Panc1 (cell line): ENCODE measurements around the gene AFF2. TPM values are rescaled to one million over a fixed set of nuclear protein-coding genes. Genes with fewer than 3 reads are reported as not detected.

Source experiments
- ATAC-seq: fragments of 200-7000 bp; cut with Tn5 transposase; 2 replicates; pipeline ENCODE4 v1.9.1; 2020; ENCODE audit warnings: mild to moderate bottlenecking, moderate library complexity
- BruUV-seq: library from RNA; stranded (reverse); fragments of 400-500 nt; replicated peaks from 2 replicates; lab custom pipeline; 2021; lab: Mats Ljungman, UMichigan
- CTCF ChIA-PET: fragments of 300-600 bp; sonication (Branson Sonifier 250); formaldehyde crosslinking; loops from one replicate; lab custom pipeline; 2022; ENCODE audit warnings: antibody characterized with exemption; lab: Charles Lee
- POLR2A ChIA-PET: fragments of 300-600 bp; sonication (Branson Sonifier 250); formaldehyde crosslinking; loops from one replicate; lab custom pipeline; 2022; ENCODE audit warnings: antibody characterized with exemption; lab: Charles Lee
- DNase-seq: peaks from one replicate; pipeline ENCODE4 v3.0.0-alpha.2; 2010; ENCODE audit warnings: low read depth, low spot score
- H3K27ac ChIP-seq: 2 replicates; pipeline ENCODE4 v1.5.1; 2011; ENCODE audit warnings: mild to moderate bottlenecking, low read length, inconsistent platforms
- H3K27me3 ChIP-seq: fragments of 200-500 bp; sonication (Bioruptor generic); 2 replicates; pipeline ENCODE4 v1.6.0; 2014; ENCODE audit warnings: low read length, inconsistent platforms; ENCODE audit not compliant: control insufficient read depth, insufficient read depth
- H3K36me3 ChIP-seq: fragments of 200-500 bp; sonication (Bioruptor generic); 2 replicates; pipeline ENCODE4 v1.5.1; 2014; ENCODE audit warnings: inconsistent platforms, mild to moderate bottlenecking, low read length, moderate library complexity; ENCODE audit not compliant: control insufficient read depth, insufficient read depth
- H3K4me1 ChIP-seq: 2 replicates; pipeline ENCODE4 v1.5.1; 2011; ENCODE audit warnings: inconsistent platforms, mild to moderate bottlenecking, low read length, moderate library complexity; ENCODE audit not compliant: control insufficient read depth, insufficient read depth
- H3K4me3 ChIP-seq, 2 experiments: 2 replicates each; pipeline ENCODE4 v1.5.1; 2011 to 2012; ENCODE audit warnings: low read depth in 2 of 2, low read length in 2 of 2, mild to moderate bottlenecking in 2 of 2, inconsistent platforms in 1 of 2, moderate library complexity in 1 of 2
- H3K9me3 ChIP-seq: fragments of 200-500 bp; sonication (Bioruptor generic); 2 replicates; pipeline ENCODE4 v1.5.1; 2014; ENCODE audit warnings: low read depth, mild to moderate bottlenecking, inconsistent platforms, low read length, moderate library complexity; ENCODE audit not compliant: control insufficient read depth, insufficient read depth
- CTCF ChIP-seq: fragments of 450-650 bp; IDR thresholded peaks from 2 replicates; pipeline ENCODE4 v1.5.1; 2017; ENCODE audit warnings: mild to moderate bottlenecking
- POLR2AphosphoS5 ChIP-seq: IDR thresholded peaks from 2 replicates; pipeline ENCODE4 v1.6.1; 2012; ENCODE audit warnings: mild to moderate bottlenecking, low read depth, low read length, moderate library complexity
- REST ChIP-seq, 2 experiments: IDR thresholded peaks; 2 replicates each; pipeline ENCODE4 v1.6.1; 2011 to 2012; ENCODE audit warnings: low read depth in 2 of 2, control low read depth in 1 of 2, low read length in 1 of 2, mild to moderate bottlenecking in 1 of 2, moderate library complexity in 1 of 2; ENCODE audit not compliant: insufficient read depth in 1 of 2
- SIN3A ChIP-seq: IDR thresholded peaks from 2 replicates; pipeline ENCODE4 v1.6.1; 2012; ENCODE audit warnings: low read depth, mild to moderate bottlenecking, low read length, moderate library complexity, borderline replicate concordance; ENCODE audit not compliant: insufficient read depth
- TCF7L2 ChIP-seq: IDR thresholded peaks from 2 replicates; pipeline ENCODE4 v1.6.1; 2011; ENCODE audit warnings: mild to moderate bottlenecking, low read depth, low read length, inconsistent platforms
- in situ Hi-C: cut with HindIII; loops from 2 replicates; pipeline ENCODE4 v1.10.0; 2016; ENCODE audit warnings: low sequenced_read_pairs, low pct_unique_long_range_greater_than_20kb
- intact Hi-C: fragments of 100-400 bp; cut with micrococcal nuclease; formaldehyde crosslinking; loops from one replicate; pipeline ENCODE4 v1.10.0; 2022; ENCODE audit not compliant: unreplicated experiment
- total RNA-seq: library from RNA; stranded (reverse); gene quantifications from one replicate; pipeline ENCODE4 v1.2.1, GENCODE V29; 2021; ENCODE audit not compliant: unreplicated experiment

Gene AFF2
- total RNA-seq, 1 experiment from 2014 or later: 0.05 TPM

GRCh38 chrX:148672517-148672916 is 172.1 kb downstream of the AFF2 start:
- intact Hi-C loops: no loop called here
- in situ Hi-C loops: no loop called here
- no peaks in the 10 kb centered on the region for H3K4me1 ChIP-seq
- BruUV-seq: no TSS peak
- TF ChIP-seq SIN3A: no peak
- TF ChIP-seq TCF7L2: no peak
- TF ChIP-seq CTCF: no peak
- TF ChIP-seq REST (IDR thresholded peaks at IDR 0.05; ENCODE audit: insufficient read depth in 1 of 2, low read depth in 2 of 2, low read length in 1 of 2): no peak
- no peak for TF ChIP-seq POLR2AphosphoS5
- ATAC-seq (no peak), DNase-seq (no peak)
- no peaks in the 10 kb centered on the region for H3K36me3 ChIP-seq
- CTCF ChIA-PET: no interaction called here
- no peak overlapping the region for H3K27ac ChIP-seq
- no peaks in the 10 kb centered on the region for H3K27me3 ChIP-seq
- H3K9me3 ChIP-seq: no peaks in the 10 kb centered on the region
- no peak overlapping the region for H3K4me3 ChIP-seq
- POLR2A ChIA-PET: no interaction called here

GRCh38 chrX:148681605-148682004 is 181.2 kb downstream of the AFF2 start:
- ATAC-seq: no peak
- H3K27ac ChIP-seq: no peak overlapping the region
- ChIA-PET CTCF (no interaction called here), POLR2A (no interaction called here)
- no TSS peak for BruUV-seq
- H3K4me1 ChIP-seq: no peaks in the 10 kb centered on the region
- in situ Hi-C loops: no loop called here
- no peaks in the 10 kb centered on the region for H3K27me3 ChIP-seq
- no peak for DNase-seq
- intact Hi-C loops: no loop called here
- H3K4me3 ChIP-seq: no peak overlapping the region
- TF ChIP-seq TCF7L2: no peak
- TF ChIP-seq POLR2AphosphoS5: no peak
- no peak for TF ChIP-seq CTCF
- no peak for TF ChIP-seq SIN3A
- TF ChIP-seq REST (IDR thresholded peaks at IDR 0.05; ENCODE audit: insufficient read depth in 1 of 2, low read depth in 2 of 2, low read length in 1 of 2): no peak
- H3K36me3 ChIP-seq: no peaks in the 10 kb centered on the region
- H3K9me3 ChIP-seq: no peaks in the 10 kb centered on the region
